ENCODE measurements around the gene PFN3. TPM values are rescaled to one million over a fixed set of nuclear protein-coding genes. Genes with fewer than 3 reads are reported as not detected.

Gene PFN3
- total and polyA plus RNA-seq, 2 of the 13 experiments (the other 11 are each of a cell fraction or from before 2014, with no cell fraction given) = not detected

- TF ChIP-seq STAT6 (CRISPR knock-in tag; IDR thresholded peaks at IDR 0.05; ENCODE audit: borderline replicate concordance) (no peak), HNF4G (IDR thresholded peaks at IDR 0.05; ENCODE audit: borderline replicate concordance, low read depth, low read length) (no peak), HNF4G (CRISPR knock-in tag; IDR thresholded peaks at IDR 0.05; ENCODE audit: borderline replicate concordance, low read depth) (no peak), CC2D1A (CRISPR knock-in tag; IDR thresholded peaks at IDR 0.05) (0 out of 2 replicates have a peak, but pooled peaks have one; percentile 78), PHF5A (CRISPR knock-in tag; IDR thresholded peaks at IDR 0.05; ENCODE audit: low read depth, unreplicated experiment) (peak; percentile 39), ZFP91 (CRISPR knock-in tag; IDR thresholded peaks at IDR 0.05; ENCODE audit: borderline replicate concordance) (peak; percentile 87; the same call in 1 of the 2 replicates), HNRNPL (IDR thresholded peaks at IDR 0.05; ENCODE audit: low read depth, low read length) (0 out of 2 replicates have a peak, but pooled peaks have one; percentile 29), UBTF (CRISPR knock-in tag; IDR thresholded peaks at IDR 0.05) (peak; percentile 93), ZNF225 (CRISPR knock-in tag; IDR thresholded peaks at IDR 0.05) (no peak), SMYD3 (CRISPR knock-in tag; IDR thresholded peaks at IDR 0.05) (0 out of 2 replicates have a peak, but pooled peaks have one; percentile 13), ZNF12 (CRISPR knock-in tag; IDR thresholded peaks at IDR 0.05) (no peak), CHD2 (IDR thresholded peaks at IDR 0.05; ENCODE audit: low read depth, low read length) (peak; percentile 75; the same call in 1 of the 2 replicates), HNF1A (IDR thresholded peaks at IDR 0.05; ENCODE audit: low read depth) (no peak), HNF1A (CRISPR knock-in tag; IDR thresholded peaks at IDR 0.05; ENCODE audit: borderline replicate concordance) (peak; percentile 53; the same call in 1 of the 2 replicates), ZSCAN30 (CRISPR knock-in tag; IDR thresholded peaks at IDR 0.05) (no peak), HOXD1 (CRISPR knock-in tag; IDR thresholded peaks at IDR 0.05) (peak; percentile 16; the same call in 1 of the 2 replicates), TARDBP (CRISPR knock-in tag; IDR thresholded peaks at IDR 0.05) (peak; percentile 77; the same call in 1 of the 2 replicates)
These were observed 48.8 kb downstream of the PFN3 start, which contains the start of gene LMAN2 (continued) for GRCh38 chr5:177351392-177352329.

Measured in HepG2 (cell line).